Measurements from ENCODE around the gene EFCAB13. TPM values are rescaled to one million over a fixed set of nuclear protein-coding genes. Genes with fewer than 3 reads are reported as not detected.

EFCAB13 gene
- total RNA-seq, 4 donors from 2014 or later, result 1.4 to 2.5 (median 1.8) TPM

GRCh38 chr17:47276868-47277267 lies 46.9 kb upstream of the EFCAB13 start:
- ATAC-seq (peak; percentile 65 to 68), DNase-seq (peak; percentile 30 to 76)
- Histone ChIP-seq H3K36me3 (no peaks in the 10 kb centered on the region), H3K27me3 (no peaks in the 10 kb centered on the region), H3K27ac (peak overlapping the region; percentile 68 to 82 (median 74)), H3K4me1 (peaks cover 46 to 53% of the 10 kb centered on the region in 2 donors), H3K4me3 (no peak overlapping the region), H3K9me3 (no peaks in the 10 kb centered on the region)
- in situ Hi-C loops (cut with MboI; ENCODE audit: low sequenced_read_pairs in 4 of 4) (no loop called here), intact Hi-C loops (cut with DNase I; ENCODE audit: low total_unique reads) (no loop called here)
- TF ChIP-seq CTCF (IDR thresholded peaks at IDR 0.05 in 4 of 5, conservative IDR thresholded peaks at IDR 0.05 in 1 of 5), result no peak
- no peak for TF ChIP-seq POLR2A (IDR thresholded peaks at IDR 0.05)

GRCh38 chr17:47277921-47278320 lies 45.8 kb upstream of the EFCAB13 start:
- no peaks in the 10 kb centered on the region for H3K27me3 ChIP-seq
- DNase-seq (no peak), ATAC-seq (no peak)
- in situ Hi-C loops (cut with MboI; ENCODE audit: low sequenced_read_pairs in 4 of 4), result no loop called here
- H3K4me3 ChIP-seq, result no peak overlapping the region
- H3K36me3 ChIP-seq, result no peaks in the 10 kb centered on the region
- H3K4me1 ChIP-seq, result peaks cover 46 to 53% of the 10 kb centered on the region in 2 donors
- no peak for TF ChIP-seq CTCF (IDR thresholded peaks at IDR 0.05 in 4 of 5, conservative IDR thresholded peaks at IDR 0.05 in 1 of 5)
- TF ChIP-seq POLR2A (IDR thresholded peaks at IDR 0.05), result no peak
- intact Hi-C loops (cut with DNase I; ENCODE audit: low total_unique reads), result no loop called here
- no peaks in the 10 kb centered on the region for H3K9me3 ChIP-seq
- H3K27ac ChIP-seq, result peak overlapping the region; percentile 71 to 82 (median 76)

GRCh38 chr17:47278561-47278960 lies 45.2 kb upstream of the EFCAB13 start:
- no peak for TF ChIP-seq CTCF (IDR thresholded peaks at IDR 0.05 in 4 of 5, conservative IDR thresholded peaks at IDR 0.05 in 1 of 5)
- no peak for TF ChIP-seq POLR2A (IDR thresholded peaks at IDR 0.05)
- intact Hi-C loops (cut with DNase I; ENCODE audit: low total_unique reads), result no loop called here

GRCh38 chr17:47279062-47279801 lies 44.5 kb upstream of the EFCAB13 start:
- H3K4me3 ChIP-seq, result no peak overlapping the region
- H3K27ac ChIP-seq, result peak overlapping the region; percentile 71 to 82 (median 76)
- peak; percentile 58 to 64 for ATAC-seq
- in situ Hi-C loops (cut with MboI; ENCODE audit: low sequenced_read_pairs in 4 of 4) (no loop called here), intact Hi-C loops (cut with DNase I; ENCODE audit: low total_unique reads) (no loop called here)
- peaks cover 46 to 53% of the 10 kb centered on the region in 2 donors for H3K4me1 ChIP-seq
- no peaks in the 10 kb centered on the region for H3K9me3 ChIP-seq
- H3K27me3 ChIP-seq, result no peaks in the 10 kb centered on the region
- DNase-seq, result peak; percentile 35 to 72
- H3K36me3 ChIP-seq, result no peaks in the 10 kb centered on the region
- peak in 1 of 2 donors; percentile 19 for TF ChIP-seq POLR2A (IDR thresholded peaks at IDR 0.05)
- TF ChIP-seq CTCF (IDR thresholded peaks at IDR 0.05 in 4 of 5, conservative IDR thresholded peaks at IDR 0.05 in 1 of 5), result no peak

More at GRCh38 chr17:47278561-47278960, 45.2 kb upstream of the EFCAB13 start:
- no peaks in the 10 kb centered on the region for H3K27me3 ChIP-seq
- H3K4me3 ChIP-seq, result no peak overlapping the region
- no peaks in the 10 kb centered on the region for H3K9me3 ChIP-seq
- no peak for DNase-seq
- peak overlapping the region; percentile 71 to 82 (median 76) for H3K27ac ChIP-seq
- in situ Hi-C loops (cut with MboI; ENCODE audit: low sequenced_read_pairs in 4 of 4), result no loop called here
- no peak for ATAC-seq
- H3K4me1 ChIP-seq, result peaks cover 46 to 53% of the 10 kb centered on the region in 2 donors
- H3K36me3 ChIP-seq, result no peaks in the 10 kb centered on the region

All from gastrocnemius medialis (tissue), 4 donors.